ENCODE measurements around the gene SPATA22.
A peak's percentile ranks its signal among the peaks of the same experiment; 100 is the strongest.
"Not testable (repeated sequence)": the region's sequence is repeated elsewhere in the genome, so short reads cannot be mapped to it uniquely, and the experiment has no call there.

The SPATA22 gene, protein sequence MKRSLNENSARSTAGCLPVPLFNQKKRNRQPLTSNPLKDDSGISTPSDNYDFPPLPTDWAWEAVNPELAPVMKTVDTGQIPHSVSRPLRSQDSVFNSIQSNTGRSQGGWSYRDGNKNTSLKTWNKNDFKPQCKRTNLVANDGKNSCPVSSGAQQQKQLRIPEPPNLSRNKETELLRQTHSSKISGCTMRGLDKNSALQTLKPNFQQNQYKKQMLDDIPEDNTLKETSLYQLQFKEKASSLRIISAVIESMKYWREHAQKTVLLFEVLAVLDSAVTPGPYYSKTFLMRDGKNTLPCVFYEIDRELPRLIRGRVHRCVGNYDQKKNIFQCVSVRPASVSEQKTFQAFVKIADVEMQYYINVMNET

DNA sequence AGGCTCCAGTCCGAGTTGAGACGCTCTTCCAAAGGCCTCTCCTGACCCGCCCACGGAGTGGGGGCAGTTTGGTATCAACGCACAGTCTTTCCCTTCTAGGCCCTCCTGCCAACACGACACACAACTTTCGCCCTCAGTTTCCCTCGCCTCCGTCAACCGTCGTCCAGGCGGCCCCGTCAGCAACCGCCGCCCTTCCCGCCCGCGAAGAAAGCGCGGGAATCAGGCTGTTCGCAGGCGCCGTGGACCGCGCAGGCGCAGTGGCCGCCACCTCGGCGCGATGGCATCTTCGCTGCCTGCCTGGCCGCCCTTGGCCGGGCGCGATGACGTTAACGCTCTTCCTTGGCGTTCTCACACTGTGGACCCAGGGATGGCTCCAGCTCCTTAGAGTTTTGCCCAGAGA, at the start of gene SPATA22:
Gene SPATA22 (minus strand): TSS at position 221 of the 400 bp plus-strand sequence. CDS start 2,494 bp downstream, outside the sequence.
- H3K79me2 ChIP-seq, result no peaks in the 10 kb centered on the region
- no peak within 1 kb of the TSS for H3K27ac ChIP-seq
- peaks cover 16% of the 10 kb centered on the region for H3K4me1 ChIP-seq
- no peaks in the 10 kb centered on the region for H3K9me3 ChIP-seq (ENCODE audit: control insufficient read depth, low read length)
- no peaks in the 10 kb centered on the region for H3K36me3 ChIP-seq (ENCODE audit: control insufficient read depth, insufficient read depth, low read length)
- H3K9ac ChIP-seq, result no peak within 1 kb of the TSS
- no peak within 1 kb of the TSS for H2AFZ ChIP-seq
- H3K4me2 ChIP-seq (ENCODE audit: low read length), result no peak within 1 kb of the TSS
- no peak for TF ChIP-seq CTCF (IDR thresholded peaks at IDR 0.05)
- no peak within 1 kb of the TSS for H3K4me3 ChIP-seq (ENCODE audit: low read depth, low read length)
- H3K27me3 ChIP-seq (ENCODE audit: control insufficient read depth, insufficient read depth, low read length), result no peaks in the 10 kb centered on the region

DNA sequence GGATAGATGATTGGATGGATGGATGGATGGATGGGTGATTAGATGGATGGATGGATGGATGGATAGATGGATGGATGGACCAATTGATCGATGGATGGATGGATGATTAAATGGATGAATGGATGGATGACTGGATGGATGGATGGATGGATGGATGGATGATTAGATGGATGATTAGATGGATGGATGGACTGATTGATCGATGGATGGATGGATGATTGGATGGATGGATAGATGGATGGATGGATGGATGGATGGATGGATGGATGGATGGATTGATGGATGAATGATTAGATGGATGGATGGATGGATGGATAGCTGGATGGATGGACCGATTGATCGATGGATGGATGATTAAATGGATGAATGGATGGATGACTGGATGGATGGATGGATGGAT, 47.9 kb upstream of the SPATA22 start:
- H3K27me3 ChIP-seq (ENCODE audit: control insufficient read depth, insufficient read depth, low read length); H3K36me3 ChIP-seq (ENCODE audit: control insufficient read depth, insufficient read depth, low read length); H3K4me2 ChIP-seq (ENCODE audit: low read length); H3K27ac ChIP-seq; H3K4me3 ChIP-seq (ENCODE audit: low read depth, low read length); H3K4me1 ChIP-seq; H2AFZ ChIP-seq; H3K79me2 ChIP-seq; H3K9me3 ChIP-seq (ENCODE audit: control insufficient read depth, low read length); H3K9ac ChIP-seq: not testable (repeated sequence)

GRCh38 chr17:3514873-3515272, 43.3 kb upstream of the SPATA22 start:
- H3K9me3 ChIP-seq (ENCODE audit: control insufficient read depth, low read length), result no peaks in the 10 kb centered on the region
- no peaks in the 10 kb centered on the region for H3K27me3 ChIP-seq (ENCODE audit: control insufficient read depth, insufficient read depth, low read length)
- no peak for TF ChIP-seq CTCF (IDR thresholded peaks at IDR 0.05)
- no peaks in the 10 kb centered on the region for H3K36me3 ChIP-seq (ENCODE audit: control insufficient read depth, insufficient read depth, low read length)
- H3K4me2 ChIP-seq (ENCODE audit: low read length), result no peak overlapping the region
- no peak overlapping the region for H3K4me3 ChIP-seq (ENCODE audit: low read depth, low read length)
- H3K9ac ChIP-seq, result no peak overlapping the region
- H3K4me1 ChIP-seq, result peaks cover 9% of the 10 kb centered on the region
- no peaks in the 10 kb centered on the region for H3K79me2 ChIP-seq
- no peak overlapping the region for H2AFZ ChIP-seq
- no peak overlapping the region for H3K27ac ChIP-seq

DNA sequence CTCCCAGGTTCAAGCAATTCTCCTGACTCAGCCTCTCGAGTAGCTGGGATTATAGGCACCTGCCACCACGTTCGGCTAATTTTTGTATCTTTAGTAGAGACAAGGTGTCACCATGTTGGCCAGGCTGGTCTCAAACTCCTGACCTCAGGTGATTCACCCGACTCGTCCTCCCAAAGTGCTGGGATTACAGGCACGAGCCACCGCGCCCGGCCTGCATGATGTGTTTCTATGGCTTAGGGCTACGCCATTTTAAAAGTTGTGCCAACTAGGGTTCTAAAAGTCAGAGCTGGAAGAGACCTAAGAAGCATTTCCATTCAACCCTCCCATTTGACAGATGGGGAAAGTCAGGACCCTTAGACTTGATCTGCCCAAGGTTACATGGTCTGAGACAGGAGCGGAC, 42.5 kb upstream of the SPATA22 start:
- H3K9me3 ChIP-seq (ENCODE audit: control insufficient read depth, low read length); H3K4me1 ChIP-seq; H3K36me3 ChIP-seq (ENCODE audit: control insufficient read depth, insufficient read depth, low read length); H3K4me2 ChIP-seq (ENCODE audit: low read length); H3K27me3 ChIP-seq (ENCODE audit: control insufficient read depth, insufficient read depth, low read length); H3K27ac ChIP-seq; H3K79me2 ChIP-seq; H3K9ac ChIP-seq; H3K4me3 ChIP-seq (ENCODE audit: low read depth, low read length); H2AFZ ChIP-seq: not testable (repeated sequence)

- Histone ChIP-seq H3K9ac (no peak overlapping the region), H3K36me3 (ENCODE audit: control insufficient read depth, insufficient read depth, low read length) (no peaks in the 10 kb centered on the region), H2AFZ (peak overlapping the region; percentile 60), H3K27me3 (ENCODE audit: control insufficient read depth, insufficient read depth, low read length) (no peaks in the 10 kb centered on the region), H3K27ac (peak overlapping the region; percentile 80), H3K4me1 (peaks cover 9% of the 10 kb centered on the region), H3K4me2 (ENCODE audit: low read length) (peak overlapping the region; percentile 56), H3K79me2 (no peaks in the 10 kb centered on the region), H3K9me3 (ENCODE audit: control insufficient read depth, low read length) (no peaks in the 10 kb centered on the region), H3K4me3 (ENCODE audit: low read depth, low read length) (peak overlapping the region; percentile 24)
- TF ChIP-seq CTCF (IDR thresholded peaks at IDR 0.05), result no peak
Measured at GRCh38 chr17:3513305-3514035, 41.9 kb upstream of the SPATA22 start.
